ENCODE results near the gene PHEX.

PHEX gene

GRCh38 chrX:22247169-22247568, 215.0 kb downstream of the PHEX start:
- H3K18ac ChIP-seq (ENCODE audit: low read length): no peak overlapping the region
- H2BK120ac ChIP-seq (ENCODE audit: insufficient read depth, low read length, poor library complexity): no peak overlapping the region
- H4K12ac ChIP-seq (ENCODE audit: low read depth, low read length): no peak overlapping the region
- H3K79me2 ChIP-seq (ENCODE audit: control insufficient read depth, insufficient read depth, low read length, poor library complexity): no peaks in the 10 kb centered on the region
- no peak overlapping the region for H2AFZ ChIP-seq (ENCODE audit: insufficient read depth, low read length, poor library complexity)
- no peak overlapping the region for H3K14ac ChIP-seq (ENCODE audit: low read length)
- peaks cover 0 to 1% of the 10 kb centered on the region in 2 experiments for H3K36me3 ChIP-seq (ENCODE audit: control insufficient read depth in 1 of 2, insufficient read depth in 2 of 2, low read length in 2 of 2)
- DNase-seq: peak; percentile 2 to 69
- H2BK5ac ChIP-seq (ENCODE audit: low read depth, low read length, poor library complexity): no peak overlapping the region
- no peaks in the 10 kb centered on the region for H3K4me1 ChIP-seq (ENCODE audit: control insufficient read depth in 1 of 2, insufficient read depth in 2 of 2, low read length in 2 of 2)
- H2BK12ac ChIP-seq (ENCODE audit: low read length): no peak overlapping the region
- H3K9me3 ChIP-seq (ENCODE audit: insufficient read depth, low read depth, low read length): no peaks in the 10 kb centered on the region
- H4K91ac ChIP-seq (ENCODE audit: low read depth, low read length): no peak overlapping the region
- no peak overlapping the region for H3K27ac ChIP-seq (ENCODE audit: low read depth, low read length)
- no peaks in the 10 kb centered on the region for H3K79me1 ChIP-seq (ENCODE audit: low read length)
- H3K27me3 ChIP-seq (ENCODE audit: insufficient read depth, low read length): no peaks in the 10 kb centered on the region
- no peak overlapping the region for H2AK5ac ChIP-seq (ENCODE audit: low read length)
- no peak overlapping the region for H4K8ac ChIP-seq (ENCODE audit: low read depth, low read length)
- H3K4me3 ChIP-seq (ENCODE audit: low read depth, low read length): no peak overlapping the region
- H3K9ac ChIP-seq (ENCODE audit: low read length): no peak overlapping the region
- H3K23ac ChIP-seq (ENCODE audit: low read length): no peak overlapping the region
- H3K4me2 ChIP-seq (ENCODE audit: low read length): no peak overlapping the region
- no CpG with 5 or more reads among the region's 1 CpG for WGBS (ENCODE audit: extremely low coverage, insufficient coverage, insufficient read length)
- no peak overlapping the region for H3K4ac ChIP-seq (ENCODE audit: low read depth, low read length)

- no peak overlapping the region for H3K4me2 ChIP-seq (ENCODE audit: low read length)
- H3K4me3 ChIP-seq (ENCODE audit: low read depth, low read length): no peak overlapping the region
- no peak overlapping the region for H3K23ac ChIP-seq (ENCODE audit: low read length)
- H3K36me3 ChIP-seq (ENCODE audit: control insufficient read depth in 1 of 2, insufficient read depth in 2 of 2, low read length in 2 of 2): peaks cover 0 to 1% of the 10 kb centered on the region in 2 experiments
- no peak for DNase-seq
- no peak overlapping the region for H2BK12ac ChIP-seq (ENCODE audit: low read length)
- no peak overlapping the region for H4K8ac ChIP-seq (ENCODE audit: low read depth, low read length)
- H2AFZ ChIP-seq (ENCODE audit: insufficient read depth, low read length, poor library complexity): no peak overlapping the region
- H2BK5ac ChIP-seq (ENCODE audit: low read depth, low read length, poor library complexity): no peak overlapping the region
- H3K79me2 ChIP-seq (ENCODE audit: control insufficient read depth, insufficient read depth, low read length, poor library complexity): no peaks in the 10 kb centered on the region
- H3K27ac ChIP-seq (ENCODE audit: low read depth, low read length): no peak overlapping the region
- H3K14ac ChIP-seq (ENCODE audit: low read length): no peak overlapping the region
- H3K9me3 ChIP-seq (ENCODE audit: insufficient read depth, low read depth, low read length): no peaks in the 10 kb centered on the region
- H2BK120ac ChIP-seq (ENCODE audit: insufficient read depth, low read length, poor library complexity): no peak overlapping the region
- no peak overlapping the region for H2AK5ac ChIP-seq (ENCODE audit: low read length)
- no peak overlapping the region for H4K12ac ChIP-seq (ENCODE audit: low read depth, low read length)
- no peak overlapping the region for H3K18ac ChIP-seq (ENCODE audit: low read length)
- no CpG with 5 or more reads among the region's 3 CpGs for WGBS (ENCODE audit: extremely low coverage, insufficient coverage, insufficient read length)
- no peak overlapping the region for H3K4ac ChIP-seq (ENCODE audit: low read depth, low read length)
- H4K91ac ChIP-seq (ENCODE audit: low read depth, low read length): no peak overlapping the region
- H3K79me1 ChIP-seq (ENCODE audit: low read length): no peaks in the 10 kb centered on the region
- H3K4me1 ChIP-seq (ENCODE audit: control insufficient read depth in 1 of 2, insufficient read depth in 2 of 2, low read length in 2 of 2): no peaks in the 10 kb centered on the region
- no peaks in the 10 kb centered on the region for H3K27me3 ChIP-seq (ENCODE audit: insufficient read depth, low read length)
- H3K9ac ChIP-seq (ENCODE audit: low read length): no peak overlapping the region
Measured at GRCh38 chrX:22248401-22248800, 216.3 kb downstream of the PHEX start.

- peaks cover 0 to 1% of the 10 kb centered on the region in 2 experiments for H3K36me3 ChIP-seq (ENCODE audit: control insufficient read depth in 1 of 2, insufficient read depth in 2 of 2, low read length in 2 of 2)
- H4K12ac ChIP-seq (ENCODE audit: low read depth, low read length): no peak overlapping the region
- H3K9ac ChIP-seq (ENCODE audit: low read length): no peak overlapping the region
Measured at GRCh38 chrX:22249371-22249770, 217.2 kb downstream of the PHEX start.

DNA sequence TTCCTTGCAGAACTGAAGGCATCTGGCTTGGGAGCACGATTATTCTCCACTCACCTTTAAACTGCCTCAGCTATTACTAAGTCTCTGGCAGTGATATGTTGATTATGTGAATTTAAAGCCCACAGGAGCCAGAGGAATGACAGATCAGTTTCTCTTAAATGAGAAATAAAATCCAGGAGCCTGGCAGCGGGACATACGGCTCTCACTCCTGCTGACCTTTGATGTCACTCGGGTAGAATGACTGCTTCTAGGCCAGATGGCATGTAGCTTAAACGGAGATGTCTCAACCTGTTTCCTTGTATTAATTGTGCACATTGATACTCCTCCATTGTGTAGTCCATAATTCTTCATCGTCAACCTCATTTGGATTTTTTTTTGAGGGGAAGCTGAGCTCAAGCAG, 236.6 kb downstream of the PHEX start:
- Histone ChIP-seq H2AFZ (ENCODE audit: insufficient read depth, low read length, poor library complexity) (no peak overlapping the region), H2AK5ac (ENCODE audit: low read length) (no peak overlapping the region), H4K12ac (ENCODE audit: low read depth, low read length) (no peak overlapping the region), H4K91ac (ENCODE audit: low read depth, low read length) (no peak overlapping the region), H3K36me3 (ENCODE audit: control insufficient read depth in 1 of 2, insufficient read depth in 2 of 2, low read length in 2 of 2) (no peaks in the 10 kb centered on the region), H3K23ac (ENCODE audit: low read length) (no peak overlapping the region), H3K14ac (ENCODE audit: low read length) (no peak overlapping the region), H3K18ac (ENCODE audit: low read length) (no peak overlapping the region), H3K27ac (ENCODE audit: low read depth, low read length) (no peak overlapping the region), H2BK5ac (ENCODE audit: low read depth, low read length, poor library complexity) (no peak overlapping the region), H2BK12ac (ENCODE audit: low read length) (no peak overlapping the region), H3K4me2 (ENCODE audit: low read length) (no peak overlapping the region), H4K8ac (ENCODE audit: low read depth, low read length) (no peak overlapping the region), H3K9ac (ENCODE audit: low read length) (no peak overlapping the region), H3K4me3 (ENCODE audit: low read depth, low read length) (no peak overlapping the region), H2BK120ac (ENCODE audit: insufficient read depth, low read length, poor library complexity) (no peak overlapping the region), H3K27me3 (ENCODE audit: insufficient read depth, low read length) (no peaks in the 10 kb centered on the region), H3K9me3 (ENCODE audit: insufficient read depth, low read depth, low read length) (no peaks in the 10 kb centered on the region), H3K4ac (ENCODE audit: low read depth, low read length) (no peak overlapping the region), H3K79me1 (ENCODE audit: low read length) (no peaks in the 10 kb centered on the region), H3K79me2 (ENCODE audit: control insufficient read depth, insufficient read depth, low read length, poor library complexity) (no peaks in the 10 kb centered on the region), H3K4me1 (ENCODE audit: control insufficient read depth in 1 of 2, insufficient read depth in 2 of 2, low read length in 2 of 2) (no peaks in the 10 kb centered on the region)
- no peak for DNase-seq
- WGBS (ENCODE audit: extremely low coverage, insufficient coverage, insufficient read length): no CpG with 5 or more reads among the region's 6 CpGs

More at GRCh38 chrX:22249371-22249770, 217.2 kb downstream of the PHEX start:
- Histone ChIP-seq H2BK5ac (ENCODE audit: low read depth, low read length, poor library complexity) (no peak overlapping the region), H3K9me3 (ENCODE audit: insufficient read depth, low read depth, low read length) (no peaks in the 10 kb centered on the region), H3K79me1 (ENCODE audit: low read length) (no peaks in the 10 kb centered on the region), H3K18ac (ENCODE audit: low read length) (no peak overlapping the region), H4K91ac (ENCODE audit: low read depth, low read length) (no peak overlapping the region), H3K14ac (ENCODE audit: low read length) (no peak overlapping the region), H2BK12ac (ENCODE audit: low read length) (no peak overlapping the region), H3K4me1 (ENCODE audit: control insufficient read depth in 1 of 2, insufficient read depth in 2 of 2, low read length in 2 of 2) (no peaks in the 10 kb centered on the region), H2AFZ (ENCODE audit: insufficient read depth, low read length, poor library complexity) (no peak overlapping the region), H3K4ac (ENCODE audit: low read depth, low read length) (no peak overlapping the region), H3K27me3 (ENCODE audit: insufficient read depth, low read length) (no peaks in the 10 kb centered on the region), H3K4me2 (ENCODE audit: low read length) (no peak overlapping the region), H3K4me3 (ENCODE audit: low read depth, low read length) (no peak overlapping the region), H3K23ac (ENCODE audit: low read length) (no peak overlapping the region), H2BK120ac (ENCODE audit: insufficient read depth, low read length, poor library complexity) (no peak overlapping the region), H4K8ac (ENCODE audit: low read depth, low read length) (no peak overlapping the region), H3K79me2 (ENCODE audit: control insufficient read depth, insufficient read depth, low read length, poor library complexity) (no peaks in the 10 kb centered on the region), H3K27ac (ENCODE audit: low read depth, low read length) (no peak overlapping the region), H2AK5ac (ENCODE audit: low read length) (no peak overlapping the region)
- no peak for DNase-seq
- no CpG with 5 or more reads among the region's 2 CpGs for WGBS (ENCODE audit: extremely low coverage, insufficient coverage, insufficient read length)

Data from trophoblast cell (in vitro differentiated cells and primary cell).